Endometrium (tissue), 2 donors: ENCODE measurements around the gene MTIF2.
"Not testable (repeated sequence)": the region's sequence is repeated elsewhere in the genome, so short reads cannot be mapped to it uniquely, and the experiment has no call there.

Experiments used
- FAIRE-seq: peaks from 2 replicates; lab custom pipeline; 2012; peaks lifted over from hg19 to GRCh38; lab: Jason Lieb, UNC
- donor health status: control.
- donor health status: control.

Gene MTIF2

DNA sequence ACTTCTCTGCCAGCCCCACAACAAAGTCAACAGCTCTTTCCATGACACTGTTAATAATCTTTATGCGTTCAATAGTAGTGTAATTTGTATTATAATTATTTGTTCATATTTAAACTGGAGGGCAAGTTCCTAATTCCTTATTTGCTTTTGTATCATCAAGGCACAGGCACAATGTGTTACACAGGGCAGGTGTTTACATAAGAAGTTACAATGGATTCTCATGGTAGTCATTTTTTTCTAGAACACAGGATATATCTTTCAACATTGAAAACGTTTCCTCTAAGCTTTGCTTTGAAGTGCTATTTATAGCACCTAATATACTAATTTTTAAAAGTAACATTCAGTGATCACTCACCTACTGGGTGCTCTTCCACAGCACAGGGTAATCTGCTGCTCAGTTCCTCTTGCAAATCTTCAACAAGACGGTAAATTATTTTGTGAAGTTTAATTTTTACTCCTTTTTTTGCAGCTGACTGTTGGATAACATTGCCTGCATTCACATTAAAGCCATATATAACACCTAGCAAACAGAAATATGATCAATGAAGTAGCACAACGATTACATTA lies 29.3 kb downstream of the MTIF2 start:
- FAIRE-seq: no peak

DNA sequence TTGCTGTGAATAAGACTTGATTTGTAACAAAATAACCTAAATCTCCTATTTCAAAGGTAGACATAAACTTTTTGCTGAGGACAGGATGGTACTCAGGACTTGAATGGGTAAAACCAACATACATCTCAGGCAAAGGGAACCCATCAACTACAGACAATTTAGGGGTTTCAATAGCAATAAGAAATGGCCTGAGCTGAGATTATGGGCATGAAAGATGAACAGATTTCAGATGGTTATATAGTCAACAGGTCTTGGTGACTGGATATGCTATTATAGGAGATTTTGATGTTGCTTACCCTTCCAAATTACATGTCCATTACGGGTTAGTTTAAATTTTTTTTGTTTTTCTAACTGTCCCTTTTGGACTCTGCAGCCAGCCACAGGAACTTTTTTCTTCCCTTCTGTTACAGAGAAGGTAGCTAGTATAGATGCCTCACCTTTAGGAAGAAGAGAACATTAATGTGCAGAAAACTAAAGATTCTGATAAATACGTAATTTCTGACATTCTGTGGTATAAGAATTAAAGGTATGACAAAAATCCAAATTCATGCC lies 32.0 kb downstream of the MTIF2 start:
- FAIRE-seq: no peak

DNA sequence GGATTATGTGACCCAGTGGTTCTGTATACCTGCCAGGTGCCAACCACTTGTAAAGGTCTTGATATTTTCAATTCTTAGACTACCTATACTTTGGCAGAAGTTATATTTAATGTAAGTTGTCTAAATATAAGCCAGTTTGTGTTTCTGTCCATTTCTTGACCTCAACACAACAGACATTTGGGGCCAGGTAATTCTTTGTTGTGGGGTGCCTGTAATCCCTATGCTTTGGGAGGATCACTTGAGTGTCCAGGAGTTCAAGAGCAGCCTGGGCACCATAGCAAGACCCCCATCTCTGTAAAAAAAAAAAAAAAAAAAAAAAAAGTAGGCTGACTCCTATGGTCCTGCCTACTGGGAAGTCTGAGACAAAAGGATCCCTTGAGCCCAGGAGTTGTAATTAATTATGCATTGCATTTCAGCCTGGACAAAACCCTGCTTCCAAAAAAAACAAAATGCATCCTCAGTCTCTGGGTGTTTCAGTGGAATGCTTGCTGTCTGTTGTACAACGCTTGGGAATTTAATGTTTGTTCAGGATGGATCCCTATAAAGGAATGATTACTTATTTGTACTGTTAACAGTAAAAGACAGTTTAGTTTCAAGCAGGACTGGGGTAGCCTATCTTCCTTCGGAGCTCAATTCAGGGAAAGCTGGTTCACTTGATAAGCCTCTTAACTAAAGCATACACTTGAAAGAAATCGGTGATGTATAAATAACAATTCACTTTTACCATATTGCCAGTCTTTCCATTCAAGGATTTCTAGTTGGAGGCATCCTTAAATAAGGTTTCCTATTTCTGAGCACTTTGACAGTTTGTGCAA lies 33.1 kb downstream of the MTIF2 start:
- no peak for FAIRE-seq

DNA sequence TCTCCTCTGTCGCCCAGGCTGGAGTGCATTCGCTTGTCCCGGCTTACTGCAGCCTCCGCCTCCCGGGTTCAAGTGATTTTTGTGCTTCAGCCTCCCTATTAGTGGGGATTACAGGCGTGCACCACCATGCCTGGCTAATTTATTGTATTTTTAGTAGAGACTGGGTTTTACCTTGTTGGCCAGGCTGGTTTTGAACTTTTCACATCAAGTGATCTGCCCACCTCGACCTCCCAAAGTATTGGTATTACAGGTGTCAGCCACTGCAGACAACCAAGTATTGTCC lies 35.4 kb downstream of the MTIF2 start:
- no peak for FAIRE-seq

DNA sequence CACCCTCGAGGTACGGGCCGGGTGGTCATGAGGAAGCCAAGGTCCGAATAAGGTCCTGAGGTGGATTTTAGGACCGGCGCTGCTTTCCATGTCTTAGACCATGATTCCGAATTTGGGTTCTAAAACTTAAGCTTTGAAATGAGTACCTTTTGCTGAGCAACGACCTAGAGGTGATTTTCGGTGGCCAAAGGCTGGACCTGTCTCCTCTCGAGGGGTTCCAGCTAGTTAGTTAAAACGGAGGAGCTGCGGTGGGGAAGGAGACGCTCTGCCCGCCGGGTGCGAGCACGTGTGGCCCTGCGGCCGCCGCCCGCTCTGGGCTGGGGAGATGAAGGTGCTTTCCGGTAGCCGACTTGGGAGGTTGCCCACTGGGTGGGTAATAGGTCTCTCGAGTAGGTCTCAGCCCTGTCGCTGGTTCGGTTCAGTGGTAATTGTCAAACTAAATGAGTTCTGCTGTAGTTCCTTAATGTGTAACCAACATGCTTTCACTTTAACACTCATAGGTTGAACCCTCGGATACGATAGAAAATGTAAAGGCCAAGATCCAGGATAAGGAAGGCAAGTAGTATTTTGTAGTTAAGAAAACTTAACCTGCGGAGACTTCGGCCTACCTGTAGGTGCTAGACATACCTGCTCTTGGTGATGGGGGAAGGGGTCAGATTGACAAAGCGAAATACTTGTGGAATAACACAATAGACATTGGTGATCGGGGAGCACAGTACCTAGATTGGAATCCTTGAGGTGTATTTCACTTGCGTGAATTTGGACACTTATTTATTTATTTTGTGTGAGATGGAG lies 36.0 kb downstream of the MTIF2 start:
- FAIRE-seq: no peak

DNA sequence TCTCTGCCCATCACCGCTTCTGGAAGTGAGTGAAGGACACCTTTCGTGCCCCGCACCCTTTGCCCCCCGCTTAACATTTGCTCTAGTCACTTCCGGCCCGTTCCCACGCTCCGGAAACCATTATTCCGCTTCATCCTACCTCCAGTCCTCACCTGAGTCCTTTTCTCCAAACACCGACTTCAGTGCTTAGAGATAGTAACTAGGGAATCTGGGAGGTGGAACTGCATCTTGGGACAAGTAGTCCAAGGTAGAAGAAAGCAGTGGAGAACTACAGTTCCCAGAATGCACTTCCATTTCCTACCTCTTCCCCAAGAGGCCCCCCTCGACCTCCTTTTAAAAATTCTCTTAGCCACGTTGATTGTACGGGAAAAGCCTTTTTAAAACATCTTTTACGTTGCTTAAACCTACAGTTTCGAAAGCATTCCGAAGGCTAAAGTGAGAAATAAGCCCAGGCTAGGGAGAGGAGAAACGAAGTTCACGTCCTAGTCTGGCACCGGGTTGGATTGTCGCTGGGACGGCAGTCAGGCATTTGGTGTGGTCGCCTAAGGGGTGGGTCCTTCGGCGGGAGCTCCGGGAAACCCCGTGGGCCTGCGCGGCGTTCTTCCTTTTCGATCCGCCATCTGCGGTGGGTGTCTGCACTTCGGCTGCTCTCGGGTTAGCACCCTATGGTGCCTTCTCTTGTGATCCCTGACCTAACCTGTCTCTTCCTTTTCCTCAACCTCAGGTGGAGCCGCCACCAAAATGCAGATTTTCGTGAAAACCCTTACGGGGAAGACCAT lies 36.8 kb downstream of the MTIF2 start, which contains the start of the genes CLHC1 and RPS27A:
CLHC1 (minus strand) TSS at position 210 of the 779 bp plus-strand sequence. CDS start 9,882 bp downstream, outside the sequence.
RPS27A (plus strand) TSS at position 605 of the 779 bp plus-strand sequence; CDS start at position 742, 137 bp downstream.
- peak; percentile 73 for FAIRE-seq

DNA sequence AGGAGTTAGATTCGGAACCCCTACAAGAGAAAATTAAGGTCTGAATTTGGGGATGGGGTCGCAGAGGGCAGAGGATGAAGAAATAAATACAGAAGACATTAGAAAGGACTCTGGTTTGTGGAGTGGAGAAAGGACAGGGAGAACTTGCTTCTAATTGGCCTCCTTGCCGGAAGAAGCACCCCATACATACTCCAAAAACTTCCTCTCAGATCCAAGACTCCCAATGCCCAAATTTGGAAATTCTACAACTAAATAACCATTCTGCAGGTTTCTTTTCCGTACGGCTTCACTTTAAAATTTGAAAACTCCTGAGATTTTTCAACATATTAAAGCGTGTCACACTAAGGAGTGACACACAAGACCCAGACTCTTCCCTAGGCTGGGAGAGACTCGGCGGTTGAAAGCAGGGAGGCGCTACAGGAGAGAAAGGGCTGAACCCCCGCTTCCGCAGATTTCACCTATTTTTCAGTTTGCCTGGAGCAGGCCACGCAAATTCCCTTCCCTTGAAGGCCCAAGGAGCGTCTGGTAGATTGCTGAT lies 37.4 kb downstream of the MTIF2 start:
- no peak for FAIRE-seq

DNA sequence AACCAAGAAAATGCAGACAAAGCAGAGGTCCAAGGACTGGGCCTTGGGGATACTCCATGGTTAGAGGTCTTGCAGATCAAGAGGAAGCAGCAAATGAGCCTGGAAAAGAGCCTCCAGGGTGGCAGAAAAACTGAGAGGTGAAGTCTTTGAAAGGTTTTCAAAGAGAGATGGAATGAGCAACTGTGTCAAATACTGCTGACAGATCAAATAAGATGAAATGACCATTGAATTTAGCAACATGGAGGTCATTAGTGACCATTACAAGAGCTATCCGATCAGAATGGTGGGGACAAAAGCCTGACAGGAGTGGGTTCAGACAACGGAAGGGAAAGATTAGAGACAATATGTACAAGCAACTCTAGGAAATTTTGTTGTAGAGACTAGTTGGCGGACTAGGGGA lies 38.5 kb downstream of the MTIF2 start:
- FAIRE-seq: no peak

DNA sequence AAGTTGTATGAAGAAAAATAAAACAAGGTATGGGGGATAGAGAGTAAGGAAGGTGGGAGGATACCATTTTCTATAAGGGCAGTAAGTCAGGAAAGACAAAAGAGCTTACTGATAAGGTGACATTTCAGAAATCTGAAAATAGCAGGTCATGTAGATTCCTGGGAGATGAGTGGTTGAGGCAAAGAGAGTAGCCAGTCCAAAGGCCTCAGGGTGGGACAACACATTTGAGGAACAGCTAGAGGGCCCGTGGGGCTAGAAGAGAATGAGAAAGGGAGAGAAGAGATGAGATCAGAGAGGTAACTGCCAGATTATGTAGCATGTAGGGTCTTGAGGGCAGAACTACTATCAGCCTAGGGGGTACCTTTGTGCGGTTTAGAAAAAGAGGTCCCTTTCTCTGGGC lies 39.8 kb downstream of the MTIF2 start:
- no peak for FAIRE-seq

DNA sequence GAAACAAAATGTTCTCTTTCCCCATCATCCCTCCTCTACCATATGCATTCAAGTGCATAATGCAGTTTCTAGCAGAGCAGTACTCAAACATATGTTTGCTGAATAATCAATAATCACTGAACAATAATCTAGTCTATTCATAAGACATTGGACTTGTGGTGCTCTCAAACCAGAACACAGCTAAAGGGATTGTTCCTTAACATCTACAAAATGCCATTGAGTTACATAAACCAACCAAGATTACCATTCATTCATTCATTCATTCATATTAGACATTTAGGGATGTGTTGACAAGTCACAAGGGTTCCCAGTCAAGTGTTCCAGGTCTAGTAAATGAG lies 40.8 kb downstream of the MTIF2 start:
- FAIRE-seq: no peak

DNA sequence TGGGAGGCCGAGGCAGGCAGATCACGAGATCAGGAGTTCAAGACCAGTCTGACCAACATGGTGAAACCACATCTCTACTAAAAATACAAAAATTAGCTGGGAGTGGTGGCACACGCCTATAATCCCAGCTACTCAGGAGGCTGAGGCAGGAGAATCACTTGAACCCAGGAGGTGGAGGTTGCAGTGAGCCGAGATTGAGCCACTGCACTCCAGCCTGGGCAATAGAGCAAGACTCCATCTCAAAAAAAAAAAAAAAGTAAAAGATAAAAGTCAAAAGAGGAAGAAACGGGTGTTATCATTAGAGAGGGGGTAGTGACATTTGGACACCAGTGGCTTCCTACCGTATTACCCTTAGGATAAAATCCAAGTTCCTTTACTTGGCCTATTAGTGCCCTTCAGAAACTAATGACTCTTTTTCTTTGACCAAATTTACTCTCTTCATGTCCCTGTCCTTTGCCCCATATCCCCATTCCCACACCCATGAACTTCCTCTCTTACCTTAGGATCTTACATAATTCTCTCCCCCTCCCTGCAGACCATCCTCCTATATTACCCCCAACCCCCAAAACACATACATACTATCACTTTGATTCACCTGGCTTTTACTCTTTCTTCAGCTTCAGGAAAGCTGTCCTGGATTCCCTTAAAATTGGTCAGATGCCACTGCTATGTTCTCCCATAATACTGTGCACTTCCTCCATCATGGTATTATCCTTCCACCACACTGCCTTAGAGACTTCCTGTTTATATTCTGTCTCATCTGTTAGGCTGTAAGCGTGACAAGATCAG lies 41.4 kb downstream of the MTIF2 start:
- FAIRE-seq: not testable (repeated sequence)

DNA sequence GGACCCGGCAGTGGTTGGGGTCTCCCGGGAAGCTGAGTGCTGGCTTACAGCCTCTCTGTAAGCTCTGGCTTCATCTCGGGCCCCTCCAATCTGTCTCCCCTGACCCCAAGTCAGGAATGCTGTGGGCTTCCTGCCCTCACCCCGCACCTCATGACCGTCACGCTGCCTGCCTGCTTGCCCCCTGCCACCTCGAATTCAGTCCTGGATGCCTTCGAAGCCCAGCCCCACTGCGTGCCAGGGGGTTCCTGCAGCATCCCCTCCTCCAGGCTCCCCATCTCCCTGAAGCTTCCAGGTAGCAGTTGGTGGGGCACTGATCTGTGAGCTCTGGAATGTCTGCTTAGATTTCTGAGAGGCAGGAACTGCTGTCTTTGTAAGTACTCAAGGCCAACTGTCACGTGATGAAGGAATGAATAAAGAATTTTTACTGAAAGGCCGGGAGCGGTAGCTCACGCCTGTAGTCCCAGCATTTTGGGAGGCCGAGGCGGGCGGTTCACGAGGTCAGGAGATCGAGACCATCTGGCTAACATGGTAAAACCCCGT lies 43.5 kb downstream of the MTIF2 start:
- FAIRE-seq: no peak

DNA sequence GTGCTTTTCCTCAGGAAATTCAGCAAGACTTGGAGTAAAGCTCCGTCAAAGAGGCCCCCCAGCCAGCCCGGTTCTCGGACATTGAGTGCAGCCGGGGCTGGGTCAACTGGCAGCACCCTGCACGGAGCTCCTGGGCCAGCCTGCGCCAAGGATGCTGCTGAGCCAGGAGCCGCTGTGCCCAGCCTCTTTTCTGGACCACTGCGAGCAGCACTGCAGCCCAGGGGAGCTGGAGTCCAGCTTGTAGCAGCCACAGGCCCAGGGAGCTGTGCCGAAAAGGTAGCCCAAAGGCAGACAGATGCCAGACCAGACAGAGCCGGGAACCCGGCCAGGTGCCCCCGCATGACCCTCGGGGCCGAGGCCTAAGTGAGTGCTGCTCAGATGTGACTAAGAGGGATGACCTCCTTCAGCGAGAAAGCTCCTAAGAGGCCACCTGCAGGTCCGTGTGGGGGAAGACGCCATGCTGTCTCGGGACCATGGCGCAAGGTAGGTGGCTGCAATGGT lies 44.2 kb downstream of the MTIF2 start:
- no peak for FAIRE-seq

DNA sequence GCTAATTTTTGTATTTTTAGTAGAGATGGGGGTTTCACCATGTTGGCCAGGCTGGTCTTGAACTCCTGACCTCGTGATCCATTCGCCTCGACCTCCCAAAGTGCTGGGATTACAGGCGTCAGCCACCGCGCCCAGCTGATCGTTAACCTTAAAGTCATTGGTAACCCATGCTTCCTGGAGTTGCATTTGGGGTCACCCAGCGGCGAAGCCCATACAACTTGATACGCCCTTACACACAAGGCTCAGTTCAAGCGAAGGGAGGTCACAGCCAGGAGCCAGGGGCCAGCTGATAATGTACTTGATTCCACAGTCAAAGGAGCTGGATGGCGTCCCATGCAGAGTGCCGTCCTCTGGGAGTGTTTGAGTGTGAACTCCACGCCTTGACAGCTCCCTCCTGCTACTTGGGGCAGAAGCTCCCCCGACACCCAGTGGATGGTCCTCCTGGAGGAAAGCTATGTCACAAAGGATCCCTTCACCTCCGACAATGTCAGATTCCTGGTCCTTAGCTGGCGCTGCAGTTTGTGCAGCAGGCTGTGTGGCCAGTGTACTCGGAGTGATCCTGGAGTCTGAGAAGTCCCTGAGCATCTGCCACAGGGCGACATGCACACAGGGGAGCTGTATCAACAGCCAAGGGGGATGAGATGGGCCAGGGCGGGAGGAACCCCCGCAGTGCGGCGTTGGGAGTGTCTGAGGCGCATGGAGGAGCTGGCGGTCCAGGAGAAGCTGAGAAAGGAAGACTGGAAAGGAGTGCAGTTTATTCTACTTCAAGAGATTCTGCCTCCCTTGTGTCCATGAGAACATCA lies 44.9 kb downstream of the MTIF2 start:
- FAIRE-seq: no peak

DNA sequence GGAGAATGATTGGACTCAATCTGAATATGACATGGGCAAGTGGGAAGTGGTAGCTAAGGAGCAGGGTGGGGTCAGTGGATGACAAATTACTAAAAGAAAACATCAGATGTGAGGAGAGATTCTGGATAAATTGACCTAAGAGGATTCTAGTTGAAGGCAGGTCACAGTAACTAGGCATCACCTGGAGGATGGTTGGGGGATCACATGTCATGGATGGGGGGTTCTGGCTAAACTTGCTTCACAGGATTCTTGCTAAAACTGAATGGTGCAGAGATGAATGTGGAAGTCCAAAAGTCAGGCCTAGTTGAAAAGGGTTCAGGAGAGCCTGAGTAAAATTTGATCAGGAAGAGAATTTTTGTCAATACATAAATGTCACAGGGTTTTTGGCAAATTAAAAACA lies 55.2 kb downstream of the MTIF2 start:
- no peak for FAIRE-seq

DNA sequence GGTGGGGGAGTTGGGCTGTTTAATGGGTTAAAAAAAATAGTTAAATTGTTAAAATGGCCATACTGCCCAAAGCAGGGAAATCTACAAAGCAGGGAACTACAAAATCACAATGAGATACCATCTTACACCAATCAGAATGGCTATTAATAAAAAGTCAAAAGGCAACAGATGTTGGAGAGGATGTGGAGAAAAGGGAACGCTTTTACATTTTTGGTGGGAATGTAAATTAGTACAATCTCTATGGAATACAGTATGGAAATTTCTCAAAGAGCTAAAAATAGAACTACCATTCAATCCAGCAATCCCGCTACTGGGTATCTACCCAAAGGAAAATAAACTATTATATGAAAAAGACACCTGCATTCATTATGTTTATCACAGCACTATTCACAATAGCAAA lies 64.1 kb downstream of the MTIF2 start:
- FAIRE-seq: no peak

DNA sequence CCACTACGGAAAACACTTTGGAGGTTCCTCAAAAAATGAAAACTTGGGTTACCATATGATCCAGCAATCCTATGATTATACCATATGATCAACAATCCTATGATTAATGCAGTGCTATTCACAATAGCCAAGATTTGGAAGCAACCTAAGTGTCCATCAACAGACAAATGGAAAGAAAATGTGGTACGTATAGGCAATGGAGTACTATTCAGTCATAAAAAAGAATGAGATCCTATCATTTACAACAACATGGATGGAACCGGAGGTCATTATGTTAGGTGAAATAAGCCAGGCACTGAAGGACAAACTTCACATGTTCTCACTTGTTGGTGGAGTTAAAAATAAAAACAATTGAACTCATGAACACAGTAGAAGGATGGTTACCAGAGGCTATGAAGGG lies 64.5 kb downstream of the MTIF2 start:
- FAIRE-seq: no peak

DNA sequence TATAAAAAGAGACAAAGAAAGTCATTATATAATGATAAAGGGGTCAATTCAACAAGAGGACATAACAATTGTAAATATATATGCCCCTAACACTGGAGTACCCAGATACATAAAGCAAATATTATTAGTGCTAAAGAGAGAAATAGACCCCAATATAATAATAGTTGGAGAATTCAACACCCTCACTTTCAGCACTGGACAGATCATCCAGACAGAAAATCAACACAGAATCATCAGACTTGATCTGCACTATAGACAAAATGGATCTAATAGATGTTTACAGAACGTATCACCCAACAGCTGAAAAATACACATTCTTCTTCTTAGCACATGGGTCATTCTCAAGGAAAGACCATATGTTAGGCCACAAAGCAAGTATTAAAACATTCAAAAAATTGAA lies 68.6 kb downstream of the MTIF2 start:
- no peak for FAIRE-seq

DNA sequence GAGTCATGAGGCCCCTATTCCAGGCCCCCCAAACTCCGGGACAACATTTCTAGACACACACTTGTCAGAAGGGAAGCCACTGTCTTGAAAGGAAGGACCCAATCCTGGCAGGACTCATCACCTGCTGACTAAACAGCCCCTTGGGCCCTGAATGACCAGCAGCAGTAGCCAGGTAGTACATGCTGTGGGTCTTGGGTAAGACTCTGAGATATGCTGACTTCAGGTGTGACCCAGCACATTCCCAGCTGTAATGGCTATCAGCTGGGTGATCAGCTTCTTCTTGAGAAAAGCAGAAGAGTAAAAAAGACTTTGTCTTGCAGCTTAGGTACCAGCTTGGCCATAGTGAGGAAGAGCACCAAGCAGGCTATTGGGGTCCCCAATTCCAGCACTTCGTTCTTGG lies 72.5 kb downstream of the MTIF2 start:
- FAIRE-seq: no peak

DNA sequence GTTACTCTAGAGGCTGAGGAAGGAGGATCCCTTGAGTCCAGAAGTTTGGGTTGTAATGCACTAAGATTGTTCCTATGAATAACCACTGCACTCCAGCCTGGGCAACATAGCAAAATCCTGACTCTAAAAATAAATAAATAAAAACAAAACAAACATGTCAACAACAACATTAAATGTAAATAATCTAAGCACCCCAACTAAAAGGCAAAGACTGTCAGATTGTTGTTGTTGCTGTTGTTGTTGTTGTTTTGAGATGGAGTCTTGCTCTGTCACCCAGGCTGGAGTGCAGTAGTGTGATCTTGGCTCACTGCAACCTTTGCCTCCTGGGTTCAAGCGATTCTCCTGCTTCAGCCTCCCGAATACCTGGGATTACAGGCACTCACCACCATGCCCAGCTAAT lies 77.1 kb downstream of the MTIF2 start:
- not testable (repeated sequence) for FAIRE-seq
